HepG2 (cell line): Measurements from ENCODE around the gene ARPC5. TPM values are rescaled to one million over a fixed set of nuclear protein-coding genes. Genes with fewer than 3 reads are reported as not detected.

Experiments used
- ATAC-seq: fragments of 200-7000 bp; cut with Tn5 transposase; 3 replicates; pipeline ENCODE4 v1.9.1; 2020; ENCODE audit warnings: mild to moderate bottlenecking, moderate library complexity
- BruUV-seq: library from RNA; stranded (reverse); fragments of 400-500 nt; replicated peaks from 2 replicates; lab custom pipeline; 2021; lab: Mats Ljungman, UMichigan
- CTCF ChIA-PET: fragments of 300-600 bp; formaldehyde crosslinking; extraction: SDS; loops from one replicate; lab custom pipeline; 2021; ENCODE audit warnings: low total read pairs, inconsistent platforms, low intra/inter-chr PET ratio; lab: Yijun Ruan, JAX
- POLR2A ChIA-PET: fragments of 350-600 bp; sonication (Branson Sonifier 250); formaldehyde crosslinking; loops from one replicate; lab custom pipeline; 2020; ENCODE audit warnings: antibody characterized with exemption, inconsistent platforms; lab: Yijun Ruan, JAX
- DNase-seq: peaks from one replicate; pipeline ENCODE4 v3.0.0-alpha.2; 2015; ENCODE audit warnings: low spot score
- FAIRE-seq: peaks from 3 replicates; lab custom pipeline; 2011; peaks lifted over from hg19 to GRCh38; lab: Jason Lieb, UNC
- H2AFZ ChIP-seq: one replicate; pipeline ENCODE4 v1.6.1; 2011; ENCODE audit warnings: low read length, inconsistent platforms
- H3K27ac ChIP-seq: fragments of 300-600 bp; 3 replicates; pipeline ENCODE4 v1.8.0; 2011; ENCODE audit warnings: mixed run types, mild to moderate bottlenecking, mixed read lengths, low read length, inconsistent platforms; ENCODE audit not compliant: insufficient read depth; ENCODE audit errors: extremely low read length
- H3K27me3 ChIP-seq, 2 experiments: fragments of 200-600 bp in 1 of 2; 2 replicates in 1 of 2; 3 replicates in 1 of 2; pipeline versions ENCODE4 v1.6.0 to v1.8.0; 2011; ENCODE audit warnings: low read length in 2 of 2, mild to moderate bottlenecking in 2 of 2, moderate library complexity in 2 of 2, inconsistent platforms in 1 of 2; ENCODE audit not compliant: insufficient read depth in 2 of 2, control insufficient read depth in 1 of 2
- H3K36me3 ChIP-seq, 2 experiments: fragments of 200-600 bp in 1 of 2; replicated peaks in 1 of 2; 2 replicates in 1 of 2; 3 replicates in 1 of 2; pipeline versions ENCODE4 v1.5.1 to v1.8.0; 2011; ENCODE audit warnings: low read length in 2 of 2, inconsistent platforms in 1 of 2; ENCODE audit not compliant: insufficient read depth in 2 of 2, control insufficient read depth in 1 of 2
- H3K4me1 ChIP-seq: 2 replicates; pipeline ENCODE4 v1.5.1; 2012; ENCODE audit warnings: low read length, inconsistent platforms; ENCODE audit not compliant: insufficient read depth
- H3K4me2 ChIP-seq: 2 replicates; pipeline ENCODE4 v1.6.0; 2011; ENCODE audit warnings: low read depth, low read length, inconsistent platforms
- H3K4me3 ChIP-seq, 3 experiments: fragments of 200-600 bp in 1 of 3; sonication (generic), shearing (Covaris generic) in 1 of 3; replicated peaks in 1 of 3; 2 replicates each; pipeline ENCODE4 v1.5.1; 2011 to 2016; ENCODE audit warnings: low read length in 3 of 3, inconsistent platforms in 2 of 3, low read depth in 2 of 3, mild to moderate bottlenecking in 2 of 3, control low read depth in 1 of 3, mixed read lengths in 1 of 3; ENCODE audit not compliant: insufficient read depth in 1 of 3
- H3K79me2 ChIP-seq: one replicate; pipeline ENCODE4 v1.6.1; 2011; ENCODE audit warnings: low read length, inconsistent platforms; ENCODE audit not compliant: insufficient read depth
- H3K9ac ChIP-seq: 2 replicates; pipeline ENCODE4 v1.6.0; 2011; ENCODE audit warnings: mild to moderate bottlenecking, low read depth, low read length, inconsistent platforms; ENCODE audit not compliant: insufficient read depth
- H3K9me3 ChIP-seq: 2 replicates; pipeline ENCODE4 v1.5.1; 2012; ENCODE audit warnings: mild to moderate bottlenecking, low read length
- H4K20me1 ChIP-seq: 2 replicates; pipeline ENCODE4 v1.6.0; 2011; ENCODE audit warnings: inconsistent platforms, mild to moderate bottlenecking, low read length, moderate library complexity; ENCODE audit not compliant: insufficient read depth
- CCDC6 ChIP-seq: sonication (generic); formaldehyde crosslinking; IDR thresholded peaks from 2 replicates; pipeline ENCODE4 v1.8.1; 2022; ENCODE audit warnings: mild to moderate bottlenecking, missing genetic modification reagents, moderate library complexity
- KAT7 ChIP-seq: IDR thresholded peaks from 2 replicates; pipeline ENCODE4 v1.6.1; 2018; ENCODE audit warnings: borderline replicate concordance, missing compliant biosample characterization
- ZFY ChIP-seq: sonication (generic); formaldehyde crosslinking; IDR thresholded peaks from 2 replicates; pipeline ENCODE4 v1.4.0; 2020; ENCODE audit warnings: missing genetic modification reagents
- ZNF260 ChIP-seq: sonication (generic); formaldehyde crosslinking; IDR thresholded peaks from 2 replicates; pipeline ENCODE4 v1.4.0; 2020; ENCODE audit warnings: missing genetic modification reagents, low read depth, mild to moderate bottlenecking, borderline replicate concordance
- ZNF720 ChIP-seq: sonication (generic); formaldehyde crosslinking; IDR thresholded peaks from 2 replicates; pipeline ENCODE4 v1.4.0; 2020; ENCODE audit warnings: missing genetic modification reagents
- ZNF766 ChIP-seq: sonication (generic); formaldehyde crosslinking; IDR thresholded peaks from 2 replicates; pipeline ENCODE4 v1.5.0; 2020; ENCODE audit warnings: missing genetic modification reagents, borderline replicate concordance
- WGBS: methylation state at CpG from one replicate; pipeline ENCODE4 v1.1.6; 2017; ENCODE audit warnings: low lambda C conversion rate; 5-methylcytosine and 5-hydroxymethylcytosine counted together
- in situ Hi-C: cut with HindIII; loops from 2 replicates; pipeline ENCODE4 v1.10.0; 2017; ENCODE audit warnings: low pct_unique_long_range_greater_than_20kb; ENCODE audit not compliant: extremely low pct_ligation_motif_present
- intact Hi-C: fragments of 100-400 bp; cut with micrococcal nuclease; formaldehyde crosslinking; loops from one replicate; pipeline ENCODE4 v1.10.0; 2022; ENCODE audit not compliant: unreplicated experiment
- polyA plus RNA-seq, 8 experiments: library from polyadenylated mRNA; depleted of rRNA in 3 of 8; stranded (reverse) in 7 of 8; unstranded in 1 of 8; fragments of >200 nt; fragmentation: Illumina TruSeq in 4 of 8; extraction: Trizol in 4 of 8; gene quantifications; 2 replicates each; pipeline versions ENCODE4 v1.2.1 to v1.2.3, GENCODE V29; 2011 to 2016; ENCODE audit warnings: low read depth in 4 of 8, missing spikeins in 1 of 8, mixed read lengths in 1 of 8; ENCODE audit not compliant: insufficient read depth in 1 of 8
- total RNA-seq, 5 experiments: library from RNA; depleted of rRNA; stranded (reverse); fragments of >200 nt; fragmentation: Illumina TruSeq; extraction: Trizol; gene quantifications; 2 replicates each; pipeline ENCODE4 v1.2.3, GENCODE V29; 2016; ENCODE audit warnings: low read depth in 1 of 5
- TF ChIP-seq, protein P1 (sequence below): sonication (generic); formaldehyde crosslinking; conservative IDR thresholded peaks from 2 replicates; pipeline ENCODE4 v1.4.0; 2020; ENCODE audit warnings: missing genetic modification reagents
- TF ChIP-seq, protein P2 (sequence below): sonication (generic); formaldehyde crosslinking; IDR thresholded peaks from 2 replicates; pipeline ENCODE4 v1.5.0; 2020; ENCODE audit warnings: missing genetic modification reagents

Gene ARPC5
- total and polyA plus RNA-seq, 2 of the 13 experiments (the other 11 are each of a cell fraction or from before 2014, with no cell fraction given) = 48.4 to 106 TPM

GRCh38 chr1:183586926-183587325, 48.7 kb downstream of the ARPC5 start (continued):
- TF ChIP-seq, protein P1, sequence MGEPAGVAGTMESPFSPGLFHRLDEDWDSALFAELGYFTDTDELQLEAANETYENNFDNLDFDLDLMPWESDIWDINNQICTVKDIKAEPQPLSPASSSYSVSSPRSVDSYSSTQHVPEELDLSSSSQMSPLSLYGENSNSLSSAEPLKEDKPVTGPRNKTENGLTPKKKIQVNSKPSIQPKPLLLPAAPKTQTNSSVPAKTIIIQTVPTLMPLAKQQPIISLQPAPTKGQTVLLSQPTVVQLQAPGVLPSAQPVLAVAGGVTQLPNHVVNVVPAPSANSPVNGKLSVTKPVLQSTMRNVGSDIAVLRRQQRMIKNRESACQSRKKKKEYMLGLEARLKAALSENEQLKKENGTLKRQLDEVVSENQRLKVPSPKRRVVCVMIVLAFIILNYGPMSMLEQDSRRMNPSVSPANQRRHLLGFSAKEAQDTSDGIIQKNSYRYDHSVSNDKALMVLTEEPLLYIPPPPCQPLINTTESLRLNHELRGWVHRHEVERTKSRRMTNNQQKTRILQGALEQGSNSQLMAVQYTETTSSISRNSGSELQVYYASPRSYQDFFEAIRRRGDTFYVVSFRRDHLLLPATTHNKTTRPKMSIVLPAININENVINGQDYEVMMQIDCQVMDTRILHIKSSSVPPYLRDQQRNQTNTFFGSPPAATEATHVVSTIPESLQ = no peak

DNA sequence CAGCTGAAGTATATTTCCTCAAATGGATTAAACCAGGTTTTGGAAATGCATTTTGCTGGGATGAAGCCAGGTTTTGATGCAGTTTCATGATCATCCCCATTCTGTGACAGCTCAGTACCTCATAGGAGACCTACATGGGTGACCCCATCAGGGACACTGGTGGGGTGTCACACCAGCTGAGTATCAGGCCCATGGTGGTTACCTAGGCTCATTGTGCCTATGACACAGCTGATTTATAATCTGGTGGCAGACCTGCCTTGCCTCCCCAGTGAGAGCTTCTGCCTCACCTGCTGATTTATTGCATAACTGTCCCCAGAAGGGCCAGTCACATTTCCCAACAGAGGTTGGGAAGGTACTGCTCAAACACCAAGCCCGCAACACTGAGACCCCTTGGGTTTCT, 49.1 kb downstream of the ARPC5 start:
- CTCF ChIA-PET = no interaction called here
- ATAC-seq = no peak

GRCh38 chr1:183585038-183585437, 50.5 kb downstream of the ARPC5 start:
- Histone ChIP-seq H3K9ac (no peak overlapping the region), H3K27ac (no peak overlapping the region), H2AFZ (no peak overlapping the region), H3K36me3 (no peaks in the 10 kb centered on the region), H3K27me3 (peaks cover 0 to 1% of the 10 kb centered on the region in 2 experiments; a peak in 1 of 5 replicates), H3K4me2 (no peak overlapping the region), H3K4me3 (no peak overlapping the region), H3K79me2 (no peaks in the 10 kb centered on the region), H4K20me1 (no peaks in the 10 kb centered on the region), H3K4me1 (peaks cover 5% of the 10 kb centered on the region; the same call in 1 of the 2 replicates), H3K9me3 (no peaks in the 10 kb centered on the region)
- TF ChIP-seq, protein P2, sequence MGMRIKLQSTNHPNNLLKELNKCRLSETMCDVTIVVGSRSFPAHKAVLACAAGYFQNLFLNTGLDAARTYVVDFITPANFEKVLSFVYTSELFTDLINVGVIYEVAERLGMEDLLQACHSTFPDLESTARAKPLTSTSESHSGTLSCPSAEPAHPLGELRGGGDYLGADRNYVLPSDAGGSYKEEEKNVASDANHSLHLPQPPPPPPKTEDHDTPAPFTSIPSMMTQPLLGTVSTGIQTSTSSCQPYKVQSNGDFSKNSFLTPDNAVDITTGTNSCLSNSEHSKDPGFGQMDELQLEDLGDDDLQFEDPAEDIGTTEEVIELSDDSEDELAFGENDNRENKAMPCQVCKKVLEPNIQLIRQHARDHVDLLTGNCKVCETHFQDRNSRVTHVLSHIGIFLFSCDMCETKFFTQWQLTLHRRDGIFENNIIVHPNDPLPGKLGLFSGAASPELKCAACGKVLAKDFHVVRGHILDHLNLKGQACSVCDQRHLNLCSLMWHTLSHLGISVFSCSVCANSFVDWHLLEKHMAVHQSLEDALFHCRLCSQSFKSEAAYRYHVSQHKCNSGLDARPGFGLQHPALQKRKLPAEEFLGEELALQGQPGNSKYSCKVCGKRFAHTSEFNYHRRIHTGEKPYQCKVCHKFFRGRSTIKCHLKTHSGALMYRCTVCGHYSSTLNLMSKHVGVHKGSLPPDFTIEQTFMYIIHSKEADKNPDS (CRISPR knock-in tag) = no peak
- no peak for TF ChIP-seq ZNF766 (CRISPR knock-in tag)
- no peak for TF ChIP-seq ZNF720 (CRISPR knock-in tag)
- WGBS = 28% methylated on average over 6 of the region's 6 CpGs
- in situ Hi-C loops (no loop called here), intact Hi-C loops (no loop called here)
- CTCF ChIA-PET = no interaction called here
- ATAC-seq (no peak), FAIRE-seq (no peak), DNase-seq (no peak)
- POLR2A ChIA-PET = no interaction called here
- BruUV-seq = no TSS peak

More for the DNA sequence above, 49.1 kb downstream of the ARPC5 start:
- Histone ChIP-seq H3K9me3 (no peaks in the 10 kb centered on the region), H3K4me2 (no peak overlapping the region), H3K79me2 (no peaks in the 10 kb centered on the region), H2AFZ (no peak overlapping the region), H3K4me1 (peaks cover 5% of the 10 kb centered on the region; the same call in 1 of the 2 replicates), H3K27me3 (peaks cover 0 to 1% of the 10 kb centered on the region in 2 experiments; a peak in 1 of 5 replicates), H3K9ac (no peak overlapping the region), H3K27ac (no peak overlapping the region), H4K20me1 (no peaks in the 10 kb centered on the region), H3K4me3 (no peak overlapping the region), H3K36me3 (no peaks in the 10 kb centered on the region)
- no peak for TF ChIP-seq CCDC6 (CRISPR knock-in tag)
- TF ChIP-seq ZNF260 = no peak
- TF ChIP-seq KAT7 (CRISPR knock-in tag) = no peak
- TF ChIP-seq ZFY (CRISPR knock-in tag) = no peak
- DNase-seq (no peak), FAIRE-seq (no peak)
- in situ Hi-C loops = no loop called here
- intact Hi-C loops = no loop called here
- POLR2A ChIA-PET = no interaction called here
- 83% methylated on average over 1 of the region's 1 CpG for WGBS
- no TSS peak for BruUV-seq
